ENCODE results near the gene MANBA.
"Not testable (repeated sequence)": the region's sequence is repeated elsewhere in the genome, so short reads cannot be mapped to it uniquely, and the experiment has no call there.

Gene MANBA

GRCh38 chr4:102761906-102762305 lies 1.1 kb upstream of the MANBA start:
- DNase-seq (ENCODE audit: low spot score) = no peak

GRCh38 chr4:102761296-102761701 lies 531 bp upstream of the MANBA start:
- peak; percentile 18 for DNase-seq (ENCODE audit: low spot score)

GRCh38 chr4:102759831-102760644 lies 730 bp downstream of the MANBA start:
- peak; percentile 21 for DNase-seq (ENCODE audit: low spot score)

GRCh38 chr4:102758241-102759160 lies 2.3 kb downstream of the MANBA start:
- no peak for DNase-seq (ENCODE audit: low spot score)

GRCh38 chr4:102757681-102758080 lies 3.1 kb downstream of the MANBA start:
- DNase-seq (ENCODE audit: low spot score) = no peak

GRCh38 chr4:102754044-102754443 lies 6.7 kb downstream of the MANBA start:
- no peak for DNase-seq (ENCODE audit: low spot score)

GRCh38 chr4:102751941-102752340 lies 8.8 kb downstream of the MANBA start:
- DNase-seq (ENCODE audit: low spot score) = no peak

GRCh38 chr4:102743352-102743751 lies 17.4 kb downstream of the MANBA start:
- DNase-seq (ENCODE audit: low spot score) = not testable (repeated sequence)

- DNase-seq (ENCODE audit: low spot score) = not testable (repeated sequence)
Measured at GRCh38 chr4:102738802-102739201, 22.0 kb downstream of the MANBA start.

- no peak for DNase-seq (ENCODE audit: low spot score)
Measured at GRCh38 chr4:102736636-102737549, 23.9 kb downstream of the MANBA start.

- no peak for DNase-seq (ENCODE audit: low spot score)
Measured at GRCh38 chr4:102735582-102735981, 25.2 kb downstream of the MANBA start.

- DNase-seq (ENCODE audit: low spot score) = peak; percentile 8
Measured at GRCh38 chr4:102734591-102735385, 26.0 kb downstream of the MANBA start.

- no peak for DNase-seq (ENCODE audit: low spot score)
Measured at GRCh38 chr4:102734116-102734515, 26.7 kb downstream of the MANBA start.

- no peak for DNase-seq (ENCODE audit: low spot score)
Measured at GRCh38 chr4:102733084-102733483, 27.7 kb downstream of the MANBA start.

- DNase-seq (ENCODE audit: low spot score) = no peak
Measured at GRCh38 chr4:102732678-102733077, 28.1 kb downstream of the MANBA start.

- DNase-seq (ENCODE audit: low spot score) = no peak
Measured at GRCh38 chr4:102730968-102731533, 29.7 kb downstream of the MANBA start.

- DNase-seq (ENCODE audit: low spot score) = not testable (repeated sequence)
Measured at GRCh38 chr4:102729486-102729885, 31.3 kb downstream of the MANBA start.

- not testable (repeated sequence) for DNase-seq (ENCODE audit: low spot score)
Measured at GRCh38 chr4:102726919-102727318, 33.8 kb downstream of the MANBA start.

GRCh38 chr4:102726068-102726467 lies 34.7 kb downstream of the MANBA start:
- no peak for DNase-seq (ENCODE audit: low spot score)

GRCh38 chr4:102725229-102725628 lies 35.5 kb downstream of the MANBA start:
- DNase-seq (ENCODE audit: low spot score) = no peak

GRCh38 chr4:102723511-102723910 lies 37.3 kb downstream of the MANBA start:
- no peak for DNase-seq (ENCODE audit: low spot score)
